22Rv1 (cell line): ENCODE results near the gene CD48.

Experiments
- CTCF ChIP-seq: fragments of 450-650 bp; IDR thresholded peaks from 2 replicates; pipeline ENCODE4 v1.5.1; 2017; ENCODE audit warnings: mild to moderate bottlenecking
- ZFX ChIP-seq: fragments of 450-650 bp; IDR thresholded peaks from 2 replicates; pipeline ENCODE4 v1.6.1; 2017; ENCODE audit warnings: antibody characterized with exemption, borderline replicate concordance

DNA sequence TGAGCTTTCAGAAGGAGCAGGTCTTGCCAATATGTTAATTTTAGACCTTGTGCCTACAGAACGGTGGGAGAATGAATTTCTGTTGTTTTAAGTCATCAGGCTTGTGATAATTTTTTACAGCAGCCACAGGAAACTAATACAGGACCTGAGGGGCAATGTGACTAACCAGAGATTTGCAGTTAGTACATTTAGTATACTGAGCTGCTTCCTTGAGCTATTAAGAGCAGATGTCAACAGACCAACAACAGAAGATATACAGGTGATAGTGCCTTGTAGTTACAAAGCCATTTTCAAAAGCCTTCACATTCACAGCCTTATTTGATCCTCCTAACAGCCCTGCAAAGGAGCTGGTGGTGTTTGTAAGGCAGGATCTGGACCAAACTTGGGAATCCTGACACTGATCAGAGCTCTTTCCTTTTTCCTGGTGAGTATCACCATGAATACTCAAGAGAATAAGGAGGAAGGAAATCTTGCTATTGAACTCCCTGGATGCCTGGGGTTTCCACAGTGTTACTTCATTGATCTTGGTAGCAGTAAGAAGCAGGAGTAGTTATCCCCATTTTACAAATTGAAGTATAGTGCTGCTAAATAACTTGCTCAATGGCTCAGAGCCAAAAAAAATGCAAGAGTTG, 60.1 kb downstream of the CD48 start:
- TF ChIP-seq CTCF (no peak), ZFX (no peak)
